H1 (cell line): ENCODE results near the gene DHDH. TPM values are rescaled to one million over a fixed set of nuclear protein-coding genes. Genes with fewer than 3 reads are reported as not detected.
A peak's percentile ranks its signal among the peaks of the same experiment; 100 is the strongest.
"Not testable (repeated sequence)": the region's sequence is repeated elsewhere in the genome, so short reads cannot be mapped to it uniquely, and the experiment has no call there.

Source experiments
- CTCF ChIA-PET: fragments of 300-600 bp; sonication (Branson Sonifier 250); formaldehyde crosslinking; loops from one replicate; lab custom pipeline; 2021; ENCODE audit not compliant: partially characterized antibody; lab: Charles Lee
- POLR2A ChIA-PET: fragments of 300-600 bp; sonication (Branson Sonifier 250); formaldehyde crosslinking; loops from one replicate; lab custom pipeline; 2021; ENCODE audit warnings: inconsistent platforms; ENCODE audit not compliant: partially characterized antibody; lab: Charles Lee
- DNase-seq, 2 experiments: peaks; one replicate each; pipeline versions ENCODE4 v3.0.0 to v3.0.0-alpha.2; 2010 to 2022; ENCODE audit warnings: low spot score in 2 of 2, low read depth in 1 of 2, mixed read lengths in 1 of 2
- FAIRE-seq: peaks from 2 replicates; lab custom pipeline; 2011; peaks lifted over from hg19 to GRCh38; lab: Jason Lieb, UNC
- H2AFZ ChIP-seq: 2 replicates; pipeline ENCODE4 v1.8.1; 2012; ENCODE audit warnings: low read length, inconsistent platforms
- H2AK5ac ChIP-seq: 2 replicates; pipeline ENCODE4 v1.6.1; 2013; ENCODE audit warnings: low read depth, low read length
- H2BK120ac ChIP-seq: replicated peaks from 2 replicates; pipeline ENCODE3; 2013; ENCODE audit warnings: low read depth, low read length, inconsistent platforms
- H2BK12ac ChIP-seq: 2 replicates; pipeline ENCODE4 v1.6.1; 2013; ENCODE audit warnings: low read depth, low read length
- H2BK15ac ChIP-seq: 2 replicates; pipeline ENCODE4 v1.6.1; 2013; ENCODE audit warnings: low read length
- H2BK20ac ChIP-seq: 2 replicates; pipeline ENCODE4 v1.6.1; 2013; ENCODE audit warnings: low read length
- H2BK5ac ChIP-seq: 2 replicates; pipeline ENCODE4 v1.6.1; 2013; ENCODE audit warnings: low read depth, low read length
- H3K14ac ChIP-seq: 2 replicates; pipeline ENCODE4 v1.6.1; 2013; ENCODE audit warnings: inconsistent platforms; ENCODE audit not compliant: insufficient read length
- H3K18ac ChIP-seq: 2 replicates; pipeline ENCODE4 v1.6.1; 2013; ENCODE audit warnings: low read length; ENCODE audit errors: extremely low read depth
- H3K23ac ChIP-seq: 2 replicates; pipeline ENCODE4 v1.6.1; 2013; ENCODE audit warnings: inconsistent platforms; ENCODE audit not compliant: insufficient read length
- H3K23me2 ChIP-seq: 2 replicates; pipeline ENCODE4 v1.6.1; 2013; ENCODE audit warnings: low read depth, low read length
- H3K27ac ChIP-seq: 2 replicates; pipeline ENCODE4 v1.6.1; 2011; ENCODE audit warnings: low read depth, low read length, inconsistent platforms
- H3K27me3 ChIP-seq, 4 experiments: replicated peaks in 1 of 4; 1 replicate in 1 of 4; 2 replicates in 3 of 4; pipeline versions ENCODE4 v1.6.1 to v1.8.1; 2011 to 2013; ENCODE audit warnings: low read length in 3 of 4, mild to moderate bottlenecking in 3 of 4, inconsistent platforms in 2 of 4, mixed read lengths in 2 of 4, moderate library complexity in 1 of 4; ENCODE audit not compliant: control insufficient read depth in 3 of 4, insufficient read depth in 3 of 4; ENCODE audit errors: extremely low read depth in 1 of 4
- H3K36me3 ChIP-seq, 4 experiments: 2 replicates each; pipeline versions ENCODE4 v1.6.1 to v1.8.1; 2011 to 2013; ENCODE audit warnings: mild to moderate bottlenecking in 4 of 4, low read length in 3 of 4, moderate library complexity in 2 of 4, control low read depth in 1 of 4, inconsistent platforms in 1 of 4; ENCODE audit not compliant: insufficient read depth in 4 of 4, control insufficient read depth in 2 of 4
- H3K4ac ChIP-seq: replicated peaks from 2 replicates; pipeline ENCODE3; 2013; ENCODE audit warnings: low read length, low read depth, mixed read lengths, inconsistent platforms; ENCODE audit not compliant: insufficient read length
- H3K4me1 ChIP-seq, 4 experiments: replicated peaks in 1 of 4; 1 replicate in 1 of 4; 2 replicates in 3 of 4; pipeline versions ENCODE4 v1.6.1 to v1.8.1; 2011 to 2013; ENCODE audit warnings: low read length in 3 of 4, inconsistent platforms in 2 of 4, mixed read lengths in 1 of 4; ENCODE audit not compliant: insufficient read depth in 4 of 4, control insufficient read depth in 3 of 4
- H3K4me2 ChIP-seq, 2 experiments: 2 replicates each; pipeline versions ENCODE4 v1.6.1 to v1.8.1; 2011 to 2013; ENCODE audit warnings: low read depth in 2 of 2, low read length in 2 of 2, control low read depth in 1 of 2, inconsistent platforms in 1 of 2, mild to moderate bottlenecking in 1 of 2; ENCODE audit not compliant: insufficient read depth in 1 of 2
- H3K4me3 ChIP-seq, 4 experiments: fragments of 200-600, 300-600 bp in 1 of 4; sonication (generic), shearing (Covaris generic), sonication (Bioruptor Twin) in 1 of 4; 2 replicates each; pipeline versions ENCODE4 v1.5.1 to v1.8.1; 2011 to 2016; ENCODE audit warnings: low read length in 4 of 4, low read depth in 3 of 4, control low read depth in 2 of 4, inconsistent platforms in 2 of 4, mild to moderate bottlenecking in 2 of 4, mixed read lengths in 1 of 4, moderate library complexity in 1 of 4; ENCODE audit not compliant: insufficient read depth in 2 of 4; ENCODE audit errors: extremely low read depth in 1 of 4
- H3K56ac ChIP-seq: replicated peaks from 2 replicates; pipeline ENCODE3; 2013; ENCODE audit warnings: low read depth, mild to moderate bottlenecking, mixed read lengths, low read length, inconsistent platforms; ENCODE audit not compliant: insufficient read length
- H3K79me1 ChIP-seq: 2 replicates; pipeline ENCODE4 v1.6.1; 2013; ENCODE audit warnings: low read depth, low read length, control low read depth
- H3K79me2 ChIP-seq, 2 experiments: 2 replicates each; pipeline versions ENCODE4 v1.6.1 to v1.8.1; 2012 to 2013; ENCODE audit warnings: low read length in 2 of 2, mild to moderate bottlenecking in 2 of 2, inconsistent platforms in 1 of 2; ENCODE audit not compliant: insufficient read depth in 2 of 2, control insufficient read depth in 1 of 2
- H3K9ac ChIP-seq, 4 experiments: replicated peaks in 1 of 4; 1 replicate in 1 of 4; 2 replicates in 3 of 4; pipeline versions ENCODE4 v1.6.1 to v1.8.1; 2011 to 2013; ENCODE audit warnings: low read depth in 3 of 4, low read length in 3 of 4, control low read depth in 2 of 4, mild to moderate bottlenecking in 2 of 4, moderate library complexity in 2 of 4, inconsistent platforms in 1 of 4; ENCODE audit errors: extremely low read depth in 1 of 4
- H3K9me3 ChIP-seq, 2 experiments: 2 replicates each; pipeline versions ENCODE4 v1.6.1 to v1.8.1; 2012 to 2013; ENCODE audit warnings: mild to moderate bottlenecking in 2 of 2, moderate library complexity in 2 of 2, control low read depth in 1 of 2, inconsistent platforms in 1 of 2, low read depth in 1 of 2, low read length in 1 of 2, mixed read lengths in 1 of 2; ENCODE audit not compliant: insufficient read depth in 2 of 2
- H4K20me1 ChIP-seq, 2 experiments: replicated peaks in 1 of 2; 2 replicates each; pipeline versions ENCODE3 to v1.8.1; 2011 to 2013; ENCODE audit warnings: inconsistent platforms in 2 of 2, low read length in 2 of 2, mild to moderate bottlenecking in 1 of 2; ENCODE audit not compliant: insufficient read depth in 2 of 2, control insufficient read depth in 1 of 2
- H4K5ac ChIP-seq: 2 replicates; pipeline ENCODE4 v1.6.1; 2013; ENCODE audit warnings: low read length, low read depth, mixed read lengths, inconsistent platforms; ENCODE audit not compliant: insufficient read length
- H4K8ac ChIP-seq: 2 replicates; pipeline ENCODE4 v1.8.0; 2013; ENCODE audit warnings: mild to moderate bottlenecking, moderate library complexity, low read length, inconsistent platforms; ENCODE audit not compliant: insufficient read depth; ENCODE audit errors: extremely low read depth
- H4K91ac ChIP-seq: replicated peaks from 2 replicates; pipeline ENCODE3; 2013; ENCODE audit warnings: low read length, mixed read lengths, inconsistent platforms; ENCODE audit not compliant: insufficient read length
- WGBS, 2 experiments: shearing (Covaris generic) in 1 of 2; methylation state at CpG; one replicate each; pipeline versions ENCODE4 v1.1.6 to v1.1.7; 2013 to 2015; ENCODE audit warnings: low lambda C conversion rate in 2 of 2, mixed read lengths in 2 of 2, inconsistent platforms in 1 of 2, low coverage in 1 of 2, missing lambda C conversion rate in 1 of 2; ENCODE audit not compliant: insufficient replicate concordance in 2 of 2, insufficient coverage in 1 of 2, insufficient read length in 1 of 2; ENCODE audit errors: extremely low coverage in 1 of 2, missing lambda C conversion rate in 1 of 2; 5-methylcytosine and 5-hydroxymethylcytosine counted together
- polyA plus RNA-seq, 7 experiments: library from polyadenylated mRNA; depleted of rRNA in 3 of 7; stranded (reverse) in 5 of 7; unstranded in 2 of 7; fragments of >200 nt in 5 of 7; fragments of 200-250 nt in 2 of 7; gene quantifications; 1 replicate in 5 of 7; 2 replicates in 1 of 7; 4 replicates in 1 of 7; pipeline versions ENCODE4 v1.2.1 to v1.2.3, GENCODE V29; 2011 to 2013; ENCODE audit warnings: missing spikeins in 2 of 7, mixed read lengths in 2 of 7
- total RNA-seq: library from RNA; stranded (reverse); fragmentation: NEBNext Ultra II Directional; extraction: Animal tissue kit (Norgen Biotek cat#: 25700); gene quantifications from 2 replicates; pipeline ENCODE4 v1.2.1, GENCODE V29; 2021

DHDH gene
- total and polyA plus RNA-seq, 2 of the 8 experiments (the other 6 are each of a cell fraction or from before 2014, with no cell fraction given), result 2.2 to 2.8 TPM

DNA sequence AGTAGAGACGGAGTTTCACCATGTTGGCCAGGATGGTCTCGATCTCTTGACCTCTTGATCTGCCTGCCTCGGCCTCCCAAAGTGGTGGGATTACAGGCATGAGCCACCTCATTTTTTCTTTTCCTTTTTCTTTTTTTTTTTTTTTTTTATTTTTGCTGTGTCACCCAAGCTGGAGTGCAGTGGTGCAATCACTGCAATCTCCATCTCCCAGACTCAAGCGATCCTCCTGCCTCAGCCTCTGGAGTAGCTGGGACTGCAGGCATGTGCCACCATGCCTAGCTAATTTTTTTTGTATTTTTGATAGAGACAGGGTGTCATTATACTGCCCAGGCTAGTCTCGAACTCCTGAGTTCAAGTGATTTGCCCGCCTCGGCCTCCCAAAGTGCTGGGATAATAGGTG, 31.2 kb upstream of the DHDH start:
- not testable (repeated sequence) for H3K27me3 ChIP-seq, H3K4me1 ChIP-seq, H3K18ac ChIP-seq, H2BK5ac ChIP-seq, H4K20me1 ChIP-seq, H4K8ac ChIP-seq, DNase-seq, H4K5ac ChIP-seq, H3K14ac ChIP-seq, H3K27ac ChIP-seq, H2BK15ac ChIP-seq, H2BK120ac ChIP-seq, H3K79me1 ChIP-seq, H2BK20ac ChIP-seq, H4K91ac ChIP-seq, H3K9ac ChIP-seq, H3K9me3 ChIP-seq, H2BK12ac ChIP-seq, H3K4ac ChIP-seq, H3K56ac ChIP-seq, H3K23ac ChIP-seq, H2AFZ ChIP-seq, H2AK5ac ChIP-seq, H3K4me2 ChIP-seq, H3K4me3 ChIP-seq, FAIRE-seq, H3K23me2 ChIP-seq
- Histone ChIP-seq H3K79me2 (peaks cover 0 to 15% of the 10 kb centered on the region in 2 experiments; a peak in 2 of 4 replicates), H3K36me3 (peaks cover 2 to 18% (median 10%) of the 10 kb centered on the region in 4 experiments; a peak in 5 of 8 replicates)
- 98% methylated on average over 6 of the region's 7 CpGs; no CpG with 5 or more reads in 1 of the 2 experiments for WGBS, 2 experiments
- ChIA-PET POLR2A (interaction anchor here (1.3 kb wide), 1 partner anchor 65 kb away, joined by 3 read pairs; no protein-coding TSS in a partner anchor), CTCF (interaction anchor here (1.1 to 1.6 kb wide), 4 partner anchors 9 to 68 kb away, joined by 3 to 4 read pairs (median 3); no protein-coding TSS in a partner anchor)

DNA sequence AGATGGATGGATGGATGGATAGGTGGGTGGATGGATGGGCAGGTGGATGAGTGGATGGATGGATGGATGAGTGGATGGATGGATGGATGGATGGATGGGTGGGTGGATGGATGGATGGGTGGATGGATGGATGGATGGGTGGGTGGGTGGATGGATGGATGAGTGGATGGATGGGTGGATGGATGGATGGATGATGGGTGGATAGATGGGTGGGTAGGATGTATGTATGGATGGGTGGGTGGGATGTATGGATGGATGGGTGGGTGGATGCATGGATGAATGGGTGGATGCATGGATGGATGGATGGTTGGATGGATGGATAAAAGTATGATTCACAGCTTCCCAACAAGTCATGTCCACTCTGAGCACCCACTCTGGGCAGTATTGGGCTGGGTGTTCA, 29.7 kb upstream of the DHDH start:
- not testable (repeated sequence) for H4K8ac ChIP-seq, H3K9ac ChIP-seq, H3K4me3 ChIP-seq, H3K9me3 ChIP-seq, H2BK15ac ChIP-seq, H3K23me2 ChIP-seq, H2BK120ac ChIP-seq, H2AK5ac ChIP-seq, H3K4me2 ChIP-seq, H2BK20ac ChIP-seq, H4K91ac ChIP-seq, H2AFZ ChIP-seq, FAIRE-seq, H3K23ac ChIP-seq, DNase-seq, H4K5ac ChIP-seq, H2BK5ac ChIP-seq, H3K27me3 ChIP-seq, H3K14ac ChIP-seq, H3K4me1 ChIP-seq, H3K4ac ChIP-seq, H3K18ac ChIP-seq, H4K20me1 ChIP-seq, H3K79me1 ChIP-seq, H3K27ac ChIP-seq, H2BK12ac ChIP-seq
- ChIA-PET POLR2A (interaction anchor here (2.0 kb wide), 1 partner anchor 12 kb away, joined by 6 read pairs; no protein-coding TSS in a partner anchor), CTCF (interaction anchor here (0.7 to 1.6 kb wide), 2 partner anchors 30 to 171 kb away, joined by 3 read pairs; no protein-coding TSS in a partner anchor)
- Histone ChIP-seq H3K36me3 (peaks cover 4 to 21% (median 11%) of the 10 kb centered on the region in 4 experiments; a peak in 6 of 8 replicates), H3K56ac (peak overlapping the region; percentile 32), H3K79me2 (peaks cover 0 to 15% of the 10 kb centered on the region in 2 experiments; a peak in 2 of 4 replicates)
